AML-193 (cell line): Measurements from ENCODE around the gene ITGB3.
"Not testable (repeated sequence)": the region's sequence is repeated elsewhere in the genome, so short reads cannot be mapped to it uniquely, and the experiment has no call there.

ENCODE experiments used
- DNase-seq, 2 experiments: peaks; one replicate each; lab custom pipeline; 2025; lab: John Stamatoyannopoulos, UW

ITGB3 gene

DNA sequence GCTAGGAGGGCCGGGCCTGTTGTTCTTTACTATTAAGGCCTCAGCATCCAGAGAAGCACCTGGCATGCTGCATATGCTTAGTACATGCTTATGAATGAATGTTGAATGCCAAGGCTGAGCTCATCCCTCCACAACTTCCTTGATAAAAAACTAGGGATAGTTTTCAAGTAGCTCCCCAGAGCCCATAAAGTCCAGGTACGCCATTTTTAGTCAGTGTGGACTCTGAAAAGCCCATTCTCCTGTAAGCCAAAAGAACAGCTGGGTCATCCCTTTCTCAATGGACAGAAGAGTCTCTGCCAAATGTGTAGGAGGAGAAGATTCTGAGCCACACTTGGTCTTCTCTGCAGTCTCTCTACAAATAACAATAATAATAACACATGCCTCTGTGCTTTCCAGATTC lies 8.9 kb upstream of the ITGB3 start:
- DNase-seq = no peak

DNA sequence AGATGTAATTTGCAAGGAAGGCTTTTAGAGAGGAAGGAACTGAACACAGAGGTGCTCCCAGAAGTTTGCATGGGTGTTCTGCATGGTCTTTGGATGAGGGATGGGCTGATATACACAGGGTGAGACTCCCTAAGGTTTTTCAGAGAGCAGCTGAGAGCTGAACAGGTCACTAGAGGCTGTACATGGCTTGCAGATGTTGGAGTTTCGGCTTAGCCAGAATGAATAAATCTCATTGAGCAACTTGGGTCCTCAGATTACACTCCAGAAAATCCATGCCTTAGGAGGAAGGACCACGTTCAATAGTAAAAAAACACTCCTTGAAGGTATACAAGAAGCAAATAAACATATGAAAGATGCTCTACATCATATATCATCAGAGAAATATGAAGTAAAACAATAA lies 7.5 kb upstream of the ITGB3 start:
- no peak for DNase-seq

DNA sequence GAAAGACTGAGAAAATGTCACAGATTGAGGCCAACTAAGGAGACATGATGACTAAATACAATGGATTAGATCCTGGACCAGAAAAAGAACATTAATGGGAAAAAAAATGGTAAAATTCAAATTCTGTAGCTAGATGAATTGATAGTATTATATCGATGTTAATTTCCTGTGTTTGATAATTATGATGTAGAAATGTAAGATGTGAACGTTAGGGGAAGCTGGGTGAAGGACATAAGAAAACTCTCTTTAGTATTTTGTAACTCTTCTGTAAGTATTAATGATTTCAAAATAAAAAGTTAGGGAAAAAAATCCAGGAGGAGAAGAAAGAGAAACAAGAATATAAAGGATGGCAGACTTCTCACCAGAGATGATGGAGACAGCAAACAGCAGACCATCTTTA lies 2.8 kb upstream of the ITGB3 start:
- no peak for DNase-seq

DNA sequence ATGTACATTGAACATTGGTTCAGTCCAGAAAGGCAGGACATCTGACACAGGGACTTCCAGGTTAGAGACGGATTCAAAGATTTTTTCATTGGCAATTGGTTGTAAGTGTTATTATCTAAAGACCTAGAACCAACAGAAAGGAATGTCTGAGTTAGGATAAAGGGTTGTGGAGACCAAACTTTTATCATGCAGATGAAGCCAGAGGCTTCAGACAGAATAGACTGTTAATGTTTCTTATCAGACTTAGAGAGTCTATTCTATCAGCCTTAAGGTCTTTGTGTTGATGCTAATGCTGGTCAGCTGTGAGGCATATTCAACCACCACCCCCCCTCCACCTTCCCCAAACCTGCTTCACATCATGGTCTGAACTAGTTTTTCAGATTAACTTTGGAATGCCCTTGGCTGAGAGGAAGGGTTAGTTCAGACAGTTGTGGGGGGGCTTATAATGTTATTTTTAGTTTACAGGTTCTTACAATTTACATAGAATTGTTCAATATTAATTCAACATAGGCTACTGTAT lies 2.1 kb upstream of the ITGB3 start:
- no peak for DNase-seq

DNA sequence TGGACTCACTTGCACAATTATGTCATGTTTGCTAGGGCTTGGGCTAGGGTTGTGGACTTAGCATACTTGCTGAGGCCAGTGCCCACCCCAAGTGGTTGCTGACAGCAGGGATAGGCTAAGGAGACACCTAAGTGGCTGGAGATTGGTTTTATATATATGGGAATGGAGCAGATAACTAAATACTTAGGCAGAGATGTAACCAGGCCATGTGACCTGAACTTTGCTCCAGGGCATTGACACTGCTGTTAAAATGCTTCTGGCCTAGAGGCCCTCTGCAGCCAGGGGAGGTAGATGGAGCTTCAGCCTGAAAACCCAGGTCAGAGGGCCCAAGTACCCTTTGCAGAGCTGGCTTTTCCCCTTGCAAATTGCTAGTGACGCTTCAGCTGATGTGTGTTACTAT lies 1.4 kb upstream of the ITGB3 start:
- no peak for DNase-seq

DNA sequence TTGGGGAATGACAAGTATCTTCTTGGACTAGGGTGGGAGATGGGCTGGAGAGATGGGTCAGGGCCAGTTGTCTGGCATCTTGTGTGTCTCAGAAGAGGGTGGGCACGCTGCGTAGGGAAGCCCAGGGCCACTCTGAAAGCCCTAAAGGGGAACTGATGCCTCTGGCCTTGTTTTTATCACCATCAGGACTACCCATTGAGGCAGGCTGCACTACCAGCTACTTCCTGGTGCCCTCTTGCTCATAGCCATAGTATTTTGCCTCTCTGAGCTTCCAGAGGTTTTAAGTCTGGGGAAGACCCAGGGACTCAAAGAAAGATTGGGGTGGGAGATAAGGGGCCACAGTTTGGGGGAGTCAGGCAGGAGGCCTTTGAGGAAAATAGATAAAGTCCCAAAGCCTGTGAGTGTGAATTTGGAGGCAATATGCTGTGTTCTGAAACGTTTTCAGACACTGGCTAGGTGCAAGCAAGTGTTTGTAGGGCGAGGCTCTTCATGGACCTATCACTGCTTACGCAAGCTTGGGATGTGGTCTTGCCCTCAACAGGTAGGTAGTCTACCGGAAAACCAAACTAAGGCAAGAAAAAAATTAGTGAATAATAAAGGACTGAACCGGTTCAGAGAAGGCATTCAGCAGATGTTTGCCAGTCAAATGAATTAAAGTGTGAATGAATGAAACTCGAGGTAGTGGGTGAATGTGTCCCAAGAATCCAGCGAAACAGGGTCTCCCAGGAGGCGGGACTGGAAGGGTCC lies 688 bp upstream of the ITGB3 start:
- no peak for DNase-seq

DNA sequence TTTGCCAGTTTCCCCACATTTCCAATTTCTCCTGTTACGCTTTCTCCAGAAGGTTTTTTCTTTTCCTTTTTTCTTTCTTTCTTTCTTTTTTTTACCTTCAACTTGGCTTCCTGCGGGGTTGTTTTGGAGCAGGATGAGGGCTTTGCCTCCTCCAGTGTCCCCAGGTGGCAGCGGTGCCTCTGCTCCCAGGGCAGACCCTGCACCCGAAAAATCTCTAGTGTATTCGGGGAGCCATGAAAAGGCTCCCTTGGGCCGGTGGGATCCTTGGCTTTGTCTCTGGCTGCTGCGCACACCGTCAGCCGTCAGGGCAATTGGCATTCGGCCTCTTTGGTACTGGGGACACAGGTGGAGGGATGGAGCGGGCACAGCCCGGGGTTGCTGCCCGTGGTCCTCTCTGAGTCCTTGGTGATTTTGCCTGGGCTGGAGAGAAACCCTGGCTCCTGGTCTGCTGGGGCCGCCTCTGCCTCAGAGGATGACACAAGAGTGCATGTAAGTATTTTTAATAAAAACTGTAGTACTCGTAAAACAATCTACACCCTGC lies 846 bp downstream of the ITGB3 start:
- DNase-seq = peak in 1 of 2 experiments; percentile 6

DNA sequence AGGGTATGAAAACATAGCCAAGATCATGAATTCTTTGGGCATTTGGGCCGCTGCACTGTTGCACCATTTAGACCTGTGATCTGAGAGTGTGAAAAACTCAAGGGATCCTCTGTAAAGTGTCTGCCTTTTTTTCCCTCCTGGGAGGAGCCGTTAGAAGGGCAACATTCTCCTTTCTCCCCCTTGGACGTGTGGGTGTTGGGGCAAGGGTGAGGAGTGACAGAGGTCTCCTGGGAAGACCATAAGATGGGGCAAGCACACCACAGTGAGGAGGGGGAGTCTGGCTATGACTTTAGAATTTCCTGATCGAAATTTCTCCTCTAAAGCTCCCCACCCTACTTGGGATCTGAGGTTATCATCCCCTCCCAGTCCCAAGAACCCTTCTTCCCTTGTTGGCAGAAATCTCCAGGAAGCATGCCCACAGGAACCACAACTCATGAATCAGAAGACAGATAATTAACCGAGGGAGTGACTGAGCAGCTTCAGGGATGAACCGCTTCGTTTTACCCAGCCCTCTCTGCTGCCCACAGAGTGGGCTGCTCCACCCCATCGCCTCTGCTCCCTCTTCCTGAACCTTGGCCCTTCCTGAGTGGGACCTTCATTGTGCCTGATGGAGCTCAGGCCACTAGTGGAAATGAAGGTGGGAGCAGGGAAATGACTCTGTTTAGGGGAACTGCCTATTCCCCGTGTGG lies 4.2 kb downstream of the ITGB3 start:
- no peak for DNase-seq

DNA sequence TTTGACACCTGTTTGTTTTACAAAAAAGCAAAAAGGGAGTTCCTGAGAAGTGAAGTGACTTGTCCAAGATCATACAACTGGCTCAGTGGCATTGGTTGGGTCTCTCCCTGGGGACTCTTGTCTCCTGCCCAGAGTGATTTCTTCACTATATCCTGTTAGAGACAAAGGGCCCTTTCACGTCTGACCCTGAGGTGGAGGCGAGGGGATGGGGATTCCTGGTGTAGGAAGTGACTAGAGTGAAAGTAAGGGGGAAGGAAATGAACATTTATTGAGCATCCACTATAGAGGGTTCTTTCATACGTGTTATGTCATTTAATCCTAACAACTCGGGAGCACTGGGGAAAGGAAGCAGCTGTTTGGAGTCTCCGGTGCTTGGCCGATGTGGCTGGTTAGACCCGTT lies 9.0 kb downstream of the ITGB3 start:
- no peak for DNase-seq

DNA sequence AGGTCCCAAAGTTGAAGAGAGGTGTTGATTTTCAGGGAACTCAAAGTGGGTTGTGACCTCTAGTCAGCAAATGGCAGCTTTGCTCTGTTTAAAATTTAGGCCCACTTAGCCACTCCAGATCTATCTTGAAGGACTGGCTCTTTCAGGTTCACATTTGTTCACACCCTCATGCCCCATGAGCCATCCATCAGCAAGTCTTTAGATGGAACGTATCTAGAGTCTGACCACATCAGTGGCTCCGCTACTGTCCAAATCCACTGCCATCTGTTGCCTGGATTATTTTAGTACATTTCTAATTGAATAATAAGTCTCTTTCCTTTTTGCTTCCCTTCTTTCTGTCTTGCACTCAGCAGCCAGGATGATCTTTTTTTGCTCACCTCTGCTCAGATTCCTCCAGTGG lies 10.5 kb downstream of the ITGB3 start:
- no peak for DNase-seq

DNA sequence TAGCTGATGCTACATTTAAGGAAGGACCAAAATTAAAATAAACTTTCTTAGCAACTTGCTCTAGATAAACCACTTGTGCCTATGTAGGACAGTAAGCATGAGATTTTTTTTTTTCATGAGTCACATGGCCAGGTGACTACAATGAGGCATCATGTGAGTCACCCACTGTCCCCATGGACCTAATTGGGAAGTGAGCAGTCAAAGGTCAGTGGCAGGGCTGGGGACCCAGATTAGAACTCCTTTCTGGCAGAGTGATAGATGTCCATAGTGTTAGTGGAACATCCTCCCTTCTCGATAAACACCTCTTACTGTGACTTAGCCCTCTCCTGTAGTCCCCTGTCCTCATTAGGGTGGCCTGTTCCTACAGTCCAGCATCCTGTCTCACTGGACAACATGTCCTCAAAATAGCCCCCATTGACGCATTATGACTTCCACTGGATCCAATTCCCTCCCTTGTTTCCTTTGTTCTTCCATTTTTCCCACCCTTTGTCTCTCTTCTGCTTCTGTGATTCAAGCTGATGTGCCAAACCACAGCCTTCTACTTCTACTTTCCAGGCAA lies 12.4 kb downstream of the ITGB3 start:
- no peak for DNase-seq

DNA sequence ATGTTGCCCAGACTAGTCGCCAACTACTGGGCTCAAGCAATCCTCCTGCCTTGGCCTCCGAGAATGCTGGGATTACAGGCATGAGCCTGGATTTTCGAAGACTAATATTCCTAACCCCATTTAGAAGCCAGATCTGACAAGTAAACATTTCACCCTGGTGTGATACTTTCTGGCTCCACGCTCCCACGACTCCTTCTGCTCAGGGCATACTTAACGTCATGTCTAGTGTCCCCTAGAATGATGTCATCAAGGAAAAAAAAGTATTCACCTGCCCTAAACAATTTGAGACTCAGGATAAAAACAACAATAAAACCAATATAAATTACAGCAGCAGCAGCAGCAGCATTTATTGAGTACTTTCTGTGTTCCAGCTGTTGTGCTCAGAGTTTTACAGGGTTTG lies 13.2 kb downstream of the ITGB3 start:
- no peak for DNase-seq

DNA sequence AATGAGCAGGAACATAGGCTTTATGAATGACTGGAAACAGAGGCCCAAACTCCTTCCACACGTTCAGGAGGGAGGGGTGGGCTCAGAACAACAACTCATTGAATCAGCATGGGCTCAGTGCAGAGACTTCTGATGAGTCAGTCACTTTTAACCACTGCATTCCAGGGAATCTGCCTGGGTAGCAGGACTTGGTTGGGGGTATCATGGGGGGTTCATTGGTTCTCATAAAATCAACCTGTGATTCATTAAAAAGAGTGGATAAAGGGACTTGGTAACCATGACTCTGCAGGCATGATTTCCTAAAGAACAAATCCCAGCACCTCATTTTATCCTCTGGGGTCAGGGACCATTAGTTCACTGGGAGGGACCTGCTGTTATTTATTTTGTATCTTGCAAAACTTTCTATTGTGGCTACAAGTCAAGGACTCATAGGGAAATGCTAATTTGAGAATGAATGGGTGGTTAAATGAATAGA lies 13.8 kb downstream of the ITGB3 start:
- no peak for DNase-seq

DNA sequence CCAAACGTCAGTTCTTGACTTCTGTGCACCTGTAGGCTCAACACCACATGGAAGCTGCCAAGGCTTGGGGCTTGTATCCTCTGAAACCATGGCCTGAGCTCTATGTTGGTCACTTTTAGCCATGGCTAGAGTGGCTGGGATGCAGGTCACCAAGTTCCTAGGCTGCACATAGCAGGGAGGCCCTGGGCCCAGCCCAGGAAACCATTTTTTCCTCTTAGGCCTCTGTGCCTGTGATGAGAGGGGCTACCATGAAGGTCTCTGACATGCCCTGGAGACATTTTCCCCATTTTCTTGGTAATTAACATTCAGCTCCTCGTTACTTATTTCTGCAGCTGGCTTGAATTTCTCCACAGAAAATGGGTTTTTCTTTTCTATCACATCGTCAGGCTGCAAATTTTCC lies 15.3 kb downstream of the ITGB3 start:
- not testable (repeated sequence) for DNase-seq

DNA sequence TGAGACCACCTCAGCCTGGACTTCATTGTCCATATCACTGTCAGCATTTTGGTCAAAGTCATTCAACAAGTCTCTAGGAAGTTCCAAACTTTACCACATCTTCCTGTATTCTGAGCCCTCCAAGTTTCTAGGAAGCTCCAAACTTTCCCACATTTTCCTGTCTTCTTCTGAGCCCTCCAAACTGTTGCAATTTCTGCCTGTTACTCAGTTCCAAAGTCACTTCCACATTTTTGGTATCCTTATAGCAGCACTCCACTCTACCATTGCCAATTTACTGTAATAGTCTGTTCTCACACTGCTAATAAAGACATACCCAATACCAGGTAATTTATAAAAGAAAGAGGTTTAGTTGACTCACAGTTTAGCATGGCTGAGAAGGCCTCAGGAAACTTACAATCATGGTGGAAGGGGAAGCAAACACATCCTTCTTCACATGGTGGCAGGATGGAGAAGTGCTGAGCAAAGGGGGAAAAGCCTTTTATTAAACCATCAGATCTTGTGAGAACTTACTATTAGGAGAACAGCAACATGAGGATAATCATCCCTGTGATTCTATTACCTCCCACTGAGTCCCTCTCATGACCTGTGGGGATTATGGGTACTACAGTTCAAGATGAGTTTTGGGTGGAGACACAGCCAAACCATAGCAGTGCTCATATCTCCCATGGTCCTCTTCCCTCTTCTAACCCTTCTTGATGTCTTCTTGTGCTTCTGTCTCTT lies 16.1 kb downstream of the ITGB3 start:
- not testable (repeated sequence) for DNase-seq

DNA sequence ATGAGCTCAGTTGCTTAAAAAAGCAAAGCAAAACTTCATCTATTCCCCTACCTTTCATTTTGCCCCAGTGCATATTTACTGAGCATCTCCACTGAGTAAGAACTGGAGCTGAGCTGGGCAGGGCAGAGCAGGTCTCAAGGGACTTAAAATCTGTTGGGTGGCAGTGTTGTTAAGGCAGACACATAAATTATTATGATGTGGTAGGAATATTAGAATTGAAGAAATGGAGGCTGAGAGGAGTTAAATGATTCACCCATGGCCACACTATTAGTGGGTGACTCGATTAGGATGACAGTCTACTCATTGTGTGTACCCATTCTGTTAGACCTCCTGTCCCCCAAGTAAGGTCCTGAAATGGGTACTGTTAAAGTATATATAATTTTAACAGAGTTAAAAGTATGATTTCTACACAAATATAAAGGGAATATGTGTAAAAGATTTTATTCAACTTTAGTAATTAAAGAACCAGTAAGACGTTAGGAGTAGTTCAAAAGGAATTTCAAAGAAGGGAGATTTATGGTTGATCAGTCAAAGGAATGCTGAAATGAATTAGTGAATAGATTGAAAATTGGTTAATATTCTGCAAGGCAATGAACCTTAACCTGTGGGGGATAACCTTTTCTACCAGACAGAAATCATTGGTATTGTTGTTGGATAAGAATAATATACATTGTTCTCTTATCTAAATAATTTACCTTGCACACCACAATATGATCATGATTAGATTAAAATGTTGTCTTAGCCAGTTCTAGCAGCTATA lies 17.5 kb downstream of the ITGB3 start:
- DNase-seq = no peak

DNA sequence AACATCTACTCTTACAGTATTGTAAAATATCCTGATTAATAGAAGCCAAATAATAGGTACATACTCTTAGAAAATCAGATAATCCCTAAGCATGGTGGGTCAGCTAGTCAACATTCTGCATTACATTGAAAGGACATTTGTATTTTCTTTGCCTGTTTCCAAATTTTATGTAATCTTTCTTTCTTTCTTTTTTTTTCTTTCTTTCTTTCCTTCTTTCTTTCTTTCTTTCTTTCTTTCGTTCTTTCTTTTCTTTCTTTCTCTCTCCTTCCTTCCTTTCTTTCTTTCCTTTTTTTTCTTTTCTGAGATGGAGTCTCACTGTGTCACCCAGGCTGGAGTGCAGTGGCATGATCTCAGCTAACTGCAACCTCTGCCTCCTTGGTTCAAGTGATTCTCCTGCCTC lies 18.9 kb downstream of the ITGB3 start:
- DNase-seq = no peak

DNA sequence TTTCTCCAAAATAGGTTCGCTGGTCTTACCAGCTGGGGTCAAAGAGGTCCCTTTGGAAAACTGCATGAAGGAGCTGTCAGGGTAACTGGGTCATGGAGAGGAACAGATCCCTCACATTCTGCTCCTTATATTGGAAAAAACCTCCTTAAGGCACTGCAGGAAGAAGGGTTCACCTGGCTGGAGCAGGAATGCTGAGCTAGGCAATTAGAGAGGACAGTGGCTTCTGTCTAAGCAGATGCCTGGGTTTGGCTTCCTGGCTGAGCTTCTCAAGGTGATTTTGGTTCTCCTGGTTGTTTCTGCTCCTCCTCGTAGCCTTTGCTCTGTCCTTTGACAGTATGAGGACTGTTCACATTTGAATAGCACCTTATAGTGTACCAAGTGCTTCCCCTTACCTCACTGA lies 19.6 kb downstream of the ITGB3 start:
- no peak for DNase-seq

DNA sequence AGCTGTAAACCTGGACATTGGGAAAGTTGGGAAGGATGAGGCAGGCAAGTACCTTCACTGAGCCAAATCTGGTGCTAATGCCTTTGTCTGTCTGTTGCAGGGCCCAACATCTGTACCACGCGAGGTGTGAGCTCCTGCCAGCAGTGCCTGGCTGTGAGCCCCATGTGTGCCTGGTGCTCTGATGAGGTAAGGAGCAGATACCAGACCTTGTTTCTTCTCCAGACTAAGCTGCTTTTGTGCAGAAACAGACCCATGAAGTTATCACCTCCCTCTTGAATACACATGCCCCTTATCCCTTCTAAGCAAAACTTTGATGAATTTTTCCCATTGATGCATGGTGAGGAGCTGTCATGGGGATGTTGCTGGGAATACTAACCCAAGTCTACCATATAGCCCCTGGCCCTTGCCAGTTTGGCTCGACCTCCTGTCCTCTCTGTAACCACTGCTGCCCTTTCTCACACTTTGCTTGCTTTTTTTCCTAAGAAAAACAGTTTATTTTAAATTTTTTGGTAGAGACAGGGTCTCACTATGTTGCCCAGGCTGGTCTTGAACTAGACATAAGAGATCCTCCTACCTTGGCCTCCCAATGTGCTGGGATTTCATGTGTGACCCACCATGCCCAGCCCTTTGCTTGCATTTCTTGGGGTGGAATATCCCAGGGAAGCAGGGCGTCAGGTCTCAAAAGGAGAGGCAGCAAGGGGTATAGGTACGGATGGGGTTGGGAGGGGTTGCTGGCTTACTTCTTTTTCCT lies 20.9 kb downstream of the ITGB3 start:
- no peak for DNase-seq

DNA sequence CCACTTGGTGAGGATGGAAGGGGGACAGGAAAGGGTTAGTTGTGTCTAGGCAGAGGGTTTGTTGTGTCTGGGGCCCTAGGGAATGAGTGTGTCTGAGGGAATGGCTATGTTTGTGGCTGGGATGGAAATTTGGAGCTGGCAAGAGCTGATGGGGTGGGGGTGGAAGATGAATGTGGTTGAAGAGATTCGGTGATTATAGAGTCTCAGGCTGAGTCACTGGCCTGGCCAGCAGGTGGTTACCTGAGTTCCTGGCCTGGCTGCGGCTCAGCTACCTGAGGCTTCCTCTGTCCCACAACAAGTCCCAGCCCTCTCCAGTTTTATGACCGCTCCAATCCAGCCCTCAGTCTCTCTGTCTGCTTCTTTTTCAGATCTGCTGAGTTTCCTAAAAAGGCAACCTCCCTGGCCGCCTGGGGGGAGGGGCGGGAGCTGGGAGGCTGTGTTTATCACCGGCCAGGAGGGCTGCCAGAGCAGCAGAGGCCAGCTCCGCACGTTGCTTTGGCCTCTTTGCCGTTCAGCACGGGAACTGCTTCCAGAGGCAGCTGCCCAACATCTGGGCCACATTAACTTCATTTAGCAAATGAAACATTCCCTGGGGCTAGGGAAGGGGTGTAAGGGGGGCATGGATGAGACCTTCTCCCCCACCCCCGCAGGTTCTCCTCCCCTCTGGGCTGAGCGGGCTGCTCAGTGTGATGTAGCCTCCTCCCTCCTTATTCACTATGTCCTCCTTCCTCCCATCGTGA lies 21.8 kb downstream of the ITGB3 start:
- no peak for DNase-seq
